Neural progenitor cell (in vitro differentiated cells): Measurements from ENCODE around the gene HADHB. TPM values are rescaled to one million over a fixed set of nuclear protein-coding genes. Genes with fewer than 3 reads are reported as not detected.

ENCODE experiments used
- DNase-seq: peaks from one replicate; pipeline ENCODE4 v3.0.0-alpha.2; 2016; ENCODE audit warnings: low spot score
- H2AFZ ChIP-seq: fragments of 200-600 bp; sonication (generic); replicated peaks from 2 replicates; pipeline ENCODE4 v1.6.1; 2016; ENCODE audit warnings: antibody characterized with exemption
- H3F3A ChIP-seq: fragments of 200-600 bp; sonication (generic); 2 replicates; pipeline ENCODE4 v1.6.1; 2016; ENCODE audit warnings: antibody characterized with exemption, low read depth
- H3K27ac ChIP-seq: fragments of 200-600 bp; sonication (generic); 2 replicates; pipeline ENCODE4 v1.5.1; 2016; ENCODE audit warnings: mild to moderate bottlenecking
- H3K27me3 ChIP-seq: fragments of 200-600 bp; sonication (generic); 2 replicates; pipeline ENCODE4 v1.6.1; 2016; ENCODE audit warnings: mild to moderate bottlenecking, moderate library complexity
- H3K36me3 ChIP-seq: fragments of 200-600 bp; sonication (generic); 2 replicates; pipeline ENCODE4 v1.5.1; 2016
- H3K4me1 ChIP-seq: fragments of 200-600 bp; sonication (generic); 2 replicates; pipeline ENCODE4 v1.6.1; 2016; ENCODE audit warnings: mixed run types
- H3K4me2 ChIP-seq: fragments of 200-600 bp; sonication (generic); 2 replicates; pipeline ENCODE4 v1.6.1; 2016
- H3K4me3 ChIP-seq: fragments of 200-600 bp; sonication (generic); 2 replicates; pipeline ENCODE4 v1.5.1; 2016
- H3K79me2 ChIP-seq: fragments of 200-600 bp; sonication (generic); 2 replicates; pipeline ENCODE4 v1.6.1; 2016; ENCODE audit warnings: low read depth
- H3K9ac ChIP-seq: fragments of 200-600 bp; sonication (generic); 2 replicates; pipeline ENCODE4 v1.6.1; 2016
- H3K9me3 ChIP-seq: fragments of 200-600 bp; sonication (generic); 2 replicates; pipeline ENCODE4 v1.5.1; 2016; ENCODE audit warnings: low read depth
- H4K20me1 ChIP-seq: fragments of 200-600 bp; sonication (generic); 2 replicates; pipeline ENCODE4 v1.6.1; 2016; ENCODE audit warnings: low read depth
- H3K27ac Mint-ChIP-seq: 3 replicates; pipeline ENCODE4 v1.8.0; 2021; ENCODE audit warnings: mixed read lengths
- H3K27me3 Mint-ChIP-seq: 2 replicates; pipeline ENCODE4 v1.8.0; 2022; ENCODE audit warnings: low read depth, mild to moderate bottlenecking, inconsistent platforms, moderate library complexity, mixed read lengths; ENCODE audit not compliant: insufficient read depth
- H3K36me3 Mint-ChIP-seq: 3 replicates; pipeline ENCODE4 v1.8.0; 2021; ENCODE audit warnings: mixed read lengths
- H3K4me1 Mint-ChIP-seq: 3 replicates; pipeline ENCODE4 v1.8.0; 2021; ENCODE audit warnings: mixed read lengths
- H3K4me3 Mint-ChIP-seq: 3 replicates; pipeline ENCODE4 v1.8.0; 2021; ENCODE audit warnings: mild to moderate bottlenecking, moderate library complexity, mixed read lengths
- H3K9me3 Mint-ChIP-seq: 3 replicates; pipeline ENCODE4 v1.8.0; 2020; ENCODE audit warnings: mixed read lengths
- EZH2 ChIP-seq: fragments of 200-600 bp; sonication (generic); IDR thresholded peaks from 2 replicates; pipeline ENCODE4 v1.6.1; 2017; ENCODE audit warnings: antibody characterized with exemption, mild to moderate bottlenecking, moderate library complexity
- EZH2phosphoT487 ChIP-seq: fragments of 200-600 bp; sonication (generic); IDR thresholded peaks from 2 replicates; pipeline ENCODE4 v1.6.1; 2017; ENCODE audit warnings: antibody characterized with exemption
- total RNA-seq: library from RNA; depleted of rRNA; stranded (reverse); fragments of >200 nt; gene quantifications from 2 replicates; pipeline ENCODE4 v1.2.3, GENCODE V29; 2015; ENCODE audit warnings: low replicate concordance
- TF ChIP-seq, protein P1 (sequence below): fragments of 200-600 bp; sonication (generic); IDR thresholded peaks from 2 replicates; pipeline ENCODE4 v1.5.1; 2017; ENCODE audit warnings: antibody characterized with exemption, mild to moderate bottlenecking

The HADHB gene
- total RNA-seq, 1 donor from 2014 or later, result 40.6 TPM

- Histone ChIP-seq H3K79me2 (no peaks in the 10 kb centered on the region), H3K9ac (no peak overlapping the region), H3F3A (no peaks in the 10 kb centered on the region), H4K20me1 (no peaks in the 10 kb centered on the region), H3K27ac (no peak overlapping the region), H3K4me1 (no peaks in the 10 kb centered on the region), H3K4me3 (no peak overlapping the region), H3K4me2 (no peak overlapping the region), H3K36me3 (peaks cover 4% of the 10 kb centered on the region), H3K27me3 (no peaks in the 10 kb centered on the region), H2AFZ (no peak overlapping the region), H3K9me3 (no peaks in the 10 kb centered on the region)
- H3K9me3 Mint-ChIP-seq, result peaks cover 10% of the 10 kb centered on the region
- no peak overlapping the region for H3K4me3 Mint-ChIP-seq
- no peaks in the 10 kb centered on the region for H3K4me1 Mint-ChIP-seq
- H3K27ac Mint-ChIP-seq, result no peak overlapping the region
- peaks cover 38% of the 10 kb centered on the region for H3K36me3 Mint-ChIP-seq
- DNase-seq, result no peak
- no peak for TF ChIP-seq EZH2phosphoT487
- no peak for TF ChIP-seq EZH2
- TF ChIP-seq, protein P1, sequence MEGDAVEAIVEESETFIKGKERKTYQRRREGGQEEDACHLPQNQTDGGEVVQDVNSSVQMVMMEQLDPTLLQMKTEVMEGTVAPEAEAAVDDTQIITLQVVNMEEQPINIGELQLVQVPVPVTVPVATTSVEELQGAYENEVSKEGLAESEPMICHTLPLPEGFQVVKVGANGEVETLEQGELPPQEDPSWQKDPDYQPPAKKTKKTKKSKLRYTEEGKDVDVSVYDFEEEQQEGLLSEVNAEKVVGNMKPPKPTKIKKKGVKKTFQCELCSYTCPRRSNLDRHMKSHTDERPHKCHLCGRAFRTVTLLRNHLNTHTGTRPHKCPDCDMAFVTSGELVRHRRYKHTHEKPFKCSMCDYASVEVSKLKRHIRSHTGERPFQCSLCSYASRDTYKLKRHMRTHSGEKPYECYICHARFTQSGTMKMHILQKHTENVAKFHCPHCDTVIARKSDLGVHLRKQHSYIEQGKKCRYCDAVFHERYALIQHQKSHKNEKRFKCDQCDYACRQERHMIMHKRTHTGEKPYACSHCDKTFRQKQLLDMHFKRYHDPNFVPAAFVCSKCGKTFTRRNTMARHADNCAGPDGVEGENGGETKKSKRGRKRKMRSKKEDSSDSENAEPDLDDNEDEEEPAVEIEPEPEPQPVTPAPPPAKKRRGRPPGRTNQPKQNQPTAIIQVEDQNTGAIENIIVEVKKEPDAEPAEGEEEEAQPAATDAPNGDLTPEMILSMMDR, result no peak
- no peaks in the 10 kb centered on the region for H3K27me3 Mint-ChIP-seq
These were observed 30.0 kb upstream of the HADHB start for GRCh38 chr2:26214759-26215158.

DNA sequence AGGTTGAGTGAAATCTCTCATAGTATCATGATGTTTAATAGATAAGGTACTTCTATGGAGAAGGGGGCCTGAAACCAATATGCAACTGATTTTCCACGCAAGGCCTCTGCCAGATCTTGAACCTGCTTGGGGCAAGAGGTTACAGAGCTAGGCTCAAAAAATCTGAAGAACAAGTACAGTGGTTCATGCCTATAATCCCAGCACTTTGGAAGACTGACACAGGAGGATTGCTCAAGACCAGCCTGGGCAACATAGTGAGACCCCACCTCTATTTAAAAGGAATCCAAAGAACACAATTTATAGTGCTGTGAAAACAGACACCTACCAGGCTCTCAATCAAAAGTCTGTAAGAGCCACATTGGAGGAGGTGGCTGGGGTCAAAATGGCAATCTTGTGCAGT is 28.9 kb upstream of the HADHB start:
- Mint-ChIP-seq H3K4me3 (no peak overlapping the region), H3K27ac (no peak overlapping the region), H3K4me1 (no peaks in the 10 kb centered on the region), H3K9me3 (peaks cover 10% of the 10 kb centered on the region), H3K36me3 (peaks cover 40% of the 10 kb centered on the region), H3K27me3 (no peaks in the 10 kb centered on the region)
- Histone ChIP-seq H4K20me1 (no peaks in the 10 kb centered on the region), H3K36me3 (peaks cover 4% of the 10 kb centered on the region), H3K79me2 (no peaks in the 10 kb centered on the region), H2AFZ (no peak overlapping the region), H3K4me2 (no peak overlapping the region), H3K4me1 (no peaks in the 10 kb centered on the region), H3K27me3 (no peaks in the 10 kb centered on the region), H3K9me3 (no peaks in the 10 kb centered on the region), H3K4me3 (no peak overlapping the region), H3K27ac (no peak overlapping the region), H3K9ac (peak overlapping the region; percentile 31), H3F3A (no peaks in the 10 kb centered on the region)
- TF ChIP-seq EZH2phosphoT487, result no peak
- TF ChIP-seq, protein P1, result no peak
- no peak for DNase-seq

DNA sequence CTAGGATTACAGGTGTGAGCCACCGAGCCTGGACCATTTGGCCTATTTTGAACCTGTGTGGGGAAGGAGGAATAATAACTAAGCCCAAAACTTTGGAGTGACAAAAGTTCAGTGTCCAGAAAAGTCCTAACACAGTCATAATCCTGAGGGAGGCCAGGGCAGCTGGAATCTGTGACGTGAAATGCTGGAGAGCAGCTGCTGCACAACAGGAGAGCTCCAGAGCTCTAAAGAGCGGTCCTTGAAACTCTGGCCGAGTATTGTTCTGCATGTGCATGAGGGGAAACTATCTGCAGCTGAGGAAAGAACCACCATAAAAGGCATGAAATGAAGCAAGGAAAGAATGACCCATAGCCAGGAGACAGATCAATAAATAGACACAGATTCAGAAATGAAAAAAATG is 28.2 kb upstream of the HADHB start:
- peaks cover 38% of the 10 kb centered on the region for H3K36me3 Mint-ChIP-seq
- H3K9me3 Mint-ChIP-seq, result peaks cover 10% of the 10 kb centered on the region
- H3K36me3 ChIP-seq, result peaks cover under 1% of the 10 kb centered on the region
- H3K4me1 ChIP-seq, result no peaks in the 10 kb centered on the region
- no peaks in the 10 kb centered on the region for H4K20me1 ChIP-seq
- H3K27me3 ChIP-seq, result no peaks in the 10 kb centered on the region
- peak overlapping the region; percentile 54 for H3K27ac ChIP-seq
- no peak for TF ChIP-seq EZH2phosphoT487
- TF ChIP-seq, protein P1, result no peak
- no peak for TF ChIP-seq EZH2
- DNase-seq, result no peak
- H3K4me2 ChIP-seq, result no peak overlapping the region
- H3K4me3 Mint-ChIP-seq, result no peak overlapping the region
- H3F3A ChIP-seq, result no peaks in the 10 kb centered on the region
- no peaks in the 10 kb centered on the region for H3K27me3 Mint-ChIP-seq
- no peak overlapping the region for H3K4me3 ChIP-seq
- no peak overlapping the region for H3K9ac ChIP-seq
- H2AFZ ChIP-seq, result no peak overlapping the region
- no peaks in the 10 kb centered on the region for H3K9me3 ChIP-seq
- no peaks in the 10 kb centered on the region for H3K79me2 ChIP-seq
- H3K4me1 Mint-ChIP-seq, result no peaks in the 10 kb centered on the region
- H3K27ac Mint-ChIP-seq, result no peak overlapping the region
